Spleen (tissue), 11 donors: Measurements from ENCODE around the gene DBH. TPM values are rescaled to one million over a fixed set of nuclear protein-coding genes. Genes with fewer than 3 reads are reported as not detected.
A peak's percentile ranks its signal among the peaks of the same experiment; 100 is the strongest.

ENCODE experiments used
- DNase-seq: peaks from one replicate; pipeline ENCODE4 v3.0.0-alpha.2; 2020
- H3K27ac ChIP-seq, 8 donors: fragments of 200-600 bp; sonication (generic) in 7 of 8; 1 replicate in 4 of 8; 2 replicates in 4 of 8; pipeline versions ENCODE4 v1.5.0 to v1.8.0; 2016 to 2021; ENCODE audit warnings: inconsistent platforms in 4 of 8, mild to moderate bottlenecking in 4 of 8, moderate library complexity in 1 of 8
- H3K27me3 ChIP-seq, 7 donors: fragments of 200-600 bp; sonication (generic) in 6 of 7; replicated peaks in 1 of 7; 1 replicate in 4 of 7; 2 replicates in 3 of 7; pipeline versions ENCODE4 v1.5.0 to v1.8.0; 2016 to 2021; ENCODE audit warnings: inconsistent platforms in 3 of 7, mild to moderate bottlenecking in 1 of 7
- H3K36me3 ChIP-seq, 6 donors: fragments of 200-600 bp; sonication (generic) in 5 of 6; 1 replicate in 4 of 6; 2 replicates in 2 of 6; pipeline versions ENCODE4 v1.5.0 to v1.8.0; 2016 to 2021; ENCODE audit warnings: inconsistent platforms in 2 of 6
- H3K4me1 ChIP-seq, 6 donors: fragments of 200-600 bp; sonication (generic) in 5 of 6; 1 replicate in 3 of 6; 2 replicates in 3 of 6; pipeline versions ENCODE4 v1.5.0 to v1.8.0; 2016 to 2021; ENCODE audit warnings: inconsistent platforms in 3 of 6
- H3K4me3 ChIP-seq, 8 donors: fragments of 200-600 bp; sonication (generic) in 7 of 8; 1 replicate in 4 of 8; 2 replicates in 4 of 8; pipeline versions ENCODE4 v1.5.0 to v1.8.0; 2016 to 2021; ENCODE audit warnings: inconsistent platforms in 4 of 8, mild to moderate bottlenecking in 4 of 8, moderate library complexity in 2 of 8
- H3K9me3 ChIP-seq, 8 donors: fragments of 200-600 bp; sonication (generic) in 7 of 8; 1 replicate in 4 of 8; 2 replicates in 4 of 8; pipeline versions ENCODE4 v1.5.0 to v1.8.0; 2016 to 2021; ENCODE audit warnings: inconsistent platforms in 4 of 8
- POLR2A ChIP-seq, 3 donors: fragments of 450-650 bp; IDR thresholded peaks; one replicate each; pipeline ENCODE4 v1.5.1; 2017; ENCODE audit warnings: antibody characterized with exemption in 3 of 3, mild to moderate bottlenecking in 1 of 3
- POLR2AphosphoS5 ChIP-seq, 3 donors: sonication (generic); formaldehyde crosslinking; IDR thresholded peaks; one replicate each; pipeline ENCODE4 v1.5.1; 2017; ENCODE audit warnings: antibody characterized with exemption in 3 of 3
- WGBS, 5 donors: extraction: QIAGEN DNeasy Blood & Tissue Kit in 3 of 5; methylation state at CpG; one replicate each; pipeline versions ENCODE4 v1.1.5 to v1.1.7; 2013 to 2018; 5-methylcytosine and 5-hydroxymethylcytosine counted together
- intact Hi-C: fragments of 100-400 bp; cut with DNase I; formaldehyde crosslinking; loops from one replicate; pipeline ENCODE4 v1.15.0; 2023; ENCODE audit warnings: low total_unique reads
- polyA plus RNA-seq, 3 donors: library from polyadenylated mRNA; stranded (reverse); fragments of 200-250 nt; gene quantifications; one replicate each; pipeline ENCODE4 v1.2.1, GENCODE V29; 2013
- total RNA-seq, 7 donors: library from RNA; depleted of rRNA in 3 of 7; stranded (reverse); fragments of >200 nt in 3 of 7; fragmentation: NEBNext Ultra II Directional in 4 of 7; extraction: Animal tissue kit (Norgen Biotek cat#: 25700) in 4 of 7; gene quantifications; one replicate each; pipeline versions ENCODE4 v1.1.0 to v1.2.1, GENCODE V29; 2016 to 2021
- TF ChIP-seq, protein P1 (sequence below), 11 experiments: fragments of 200-600 bp in 7 of 11; fragments of 450-650 bp in 4 of 11; sonication (generic) in 4 of 11; IDR thresholded peaks in 8 of 11; conservative IDR thresholded peaks in 3 of 11; 1 replicate in 7 of 11; 2 replicates in 4 of 11; pipeline versions ENCODE4 v1.4.0 to v1.8.0; 2016 to 2021; ENCODE audit warnings: antibody characterized with exemption in 11 of 11, inconsistent platforms in 4 of 11, mild to moderate bottlenecking in 1 of 11
- donor health status: healthy with polysubstance abuse.
- donor health status: DM: no; HTN: no; CAD: no; lungs with moderate emphysema.
- donor health status: DM: no; HTN: no; CAD: no.
- donor health status: Bipolar disorder and iron deficiency.
- donor health status: healthy.
- donor health status: DM: no; HTN: no; CAD: no.
- donor health status: DM: yes; HTN: yes; CAD: no.

DBH gene
- total and polyA plus RNA-seq, 10 donors, result 0.03 to 1.2 (median 0.32) TPM; not detected in 2

DNA sequence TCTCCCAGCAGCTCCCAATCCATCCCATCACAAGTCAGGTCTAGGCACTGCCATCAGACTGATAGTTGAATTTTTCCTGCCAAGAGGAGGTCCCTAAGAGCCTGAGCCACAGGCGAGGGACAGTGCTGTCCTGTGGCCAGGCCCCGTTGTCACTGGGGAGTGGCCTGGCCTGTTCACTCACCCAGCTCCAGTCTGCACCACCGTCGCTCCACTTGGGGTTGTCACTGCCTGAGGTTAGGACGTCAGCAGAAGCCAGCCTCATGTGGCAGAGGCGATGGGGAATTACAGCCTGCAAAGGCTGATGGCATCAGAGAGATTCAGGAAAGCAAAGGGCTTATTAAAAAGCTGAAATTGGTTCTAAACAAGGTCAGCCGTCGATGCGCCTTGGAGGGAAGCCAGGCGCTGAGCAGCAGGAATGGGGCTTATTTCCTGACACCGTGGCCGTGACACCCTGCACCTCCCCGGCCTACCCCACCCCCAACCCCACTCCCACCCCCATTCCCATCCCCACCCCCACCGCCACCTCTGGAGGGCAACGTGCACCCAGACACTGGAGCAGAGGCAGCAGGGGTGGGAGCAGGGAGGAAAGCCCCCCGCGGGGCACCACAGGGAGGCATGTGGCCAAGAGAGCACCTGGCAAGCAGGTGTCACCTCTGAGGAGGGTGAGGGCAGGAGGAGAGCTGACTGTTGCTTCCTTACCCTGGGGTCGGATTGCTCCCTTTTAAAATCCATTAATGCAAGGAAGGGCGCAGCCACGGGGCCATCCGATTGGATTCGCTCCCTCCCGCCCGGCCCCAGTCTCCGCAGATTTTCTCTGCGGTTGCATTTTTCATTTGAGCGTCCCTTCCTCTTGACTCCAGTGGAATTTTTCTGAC is 3.1 kb upstream of the DBH start:
- DNase-seq, result no peak
- 48 to 69% (median 62%) methylated on average over 22 to 27 of the region's 27 CpGs for WGBS, 5 donors
- peaks cover 0 to 34% (median 10%) of the 10 kb centered on the region in 6 donors for H3K4me1 ChIP-seq
- no peaks in the 10 kb centered on the region for H3K36me3 ChIP-seq
- no peaks in the 10 kb centered on the region for H3K9me3 ChIP-seq
- H3K27me3 ChIP-seq, result peaks cover 0 to 64% (median 0%) of the 10 kb centered on the region in 7 donors
- no peak overlapping the region for H3K27ac ChIP-seq
- intact Hi-C loops, result no loop called here
- TF ChIP-seq POLR2A (IDR thresholded peaks at IDR 0.05) (no peak), POLR2AphosphoS5 (IDR thresholded peaks at IDR 0.05) (no peak)
- TF ChIP-seq, protein P1, sequence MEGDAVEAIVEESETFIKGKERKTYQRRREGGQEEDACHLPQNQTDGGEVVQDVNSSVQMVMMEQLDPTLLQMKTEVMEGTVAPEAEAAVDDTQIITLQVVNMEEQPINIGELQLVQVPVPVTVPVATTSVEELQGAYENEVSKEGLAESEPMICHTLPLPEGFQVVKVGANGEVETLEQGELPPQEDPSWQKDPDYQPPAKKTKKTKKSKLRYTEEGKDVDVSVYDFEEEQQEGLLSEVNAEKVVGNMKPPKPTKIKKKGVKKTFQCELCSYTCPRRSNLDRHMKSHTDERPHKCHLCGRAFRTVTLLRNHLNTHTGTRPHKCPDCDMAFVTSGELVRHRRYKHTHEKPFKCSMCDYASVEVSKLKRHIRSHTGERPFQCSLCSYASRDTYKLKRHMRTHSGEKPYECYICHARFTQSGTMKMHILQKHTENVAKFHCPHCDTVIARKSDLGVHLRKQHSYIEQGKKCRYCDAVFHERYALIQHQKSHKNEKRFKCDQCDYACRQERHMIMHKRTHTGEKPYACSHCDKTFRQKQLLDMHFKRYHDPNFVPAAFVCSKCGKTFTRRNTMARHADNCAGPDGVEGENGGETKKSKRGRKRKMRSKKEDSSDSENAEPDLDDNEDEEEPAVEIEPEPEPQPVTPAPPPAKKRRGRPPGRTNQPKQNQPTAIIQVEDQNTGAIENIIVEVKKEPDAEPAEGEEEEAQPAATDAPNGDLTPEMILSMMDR (IDR thresholded peaks at IDR 0.05 in 8 of 11, conservative IDR thresholded peaks at IDR 0.05 in 3 of 11), result no peak
- H3K4me3 ChIP-seq, result no peak overlapping the region

DNA sequence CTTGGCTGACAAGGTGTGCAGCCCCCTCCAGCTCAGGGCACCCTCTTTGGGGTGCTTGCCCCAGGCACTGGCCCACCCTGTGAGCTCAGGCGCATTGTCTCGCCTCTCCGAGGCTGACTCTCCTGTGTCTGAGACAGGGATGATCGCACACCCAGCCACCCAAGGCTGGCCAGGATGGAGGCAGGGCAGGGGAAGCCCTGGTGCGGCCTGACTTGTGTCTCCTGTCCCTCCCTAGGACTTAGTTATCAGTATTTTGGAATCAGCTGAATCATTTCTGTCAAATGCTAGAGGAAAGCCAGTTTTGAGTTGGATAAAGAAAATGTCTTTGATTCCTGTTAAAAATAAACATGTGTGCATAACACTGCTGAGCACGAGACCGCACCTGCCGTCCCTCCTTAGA is 2.5 kb upstream of the DBH start:
- WGBS, 5 donors, result 45 to 63% (median 55%) methylated on average over 8 of the region's 8 CpGs
- TF ChIP-seq, protein P1 (IDR thresholded peaks at IDR 0.05 in 8 of 11, conservative IDR thresholded peaks at IDR 0.05 in 3 of 11), result no peak
- TF ChIP-seq POLR2AphosphoS5 (IDR thresholded peaks at IDR 0.05), result no peak
- no peak for TF ChIP-seq POLR2A (IDR thresholded peaks at IDR 0.05)
- Histone ChIP-seq H3K27me3 (peaks cover 0 to 66% (median 0%) of the 10 kb centered on the region in 7 donors), H3K4me1 (peaks cover 0 to 34% (median 10%) of the 10 kb centered on the region in 6 donors), H3K4me3 (no peak overlapping the region), H3K36me3 (no peaks in the 10 kb centered on the region), H3K27ac (peak overlapping the region in 2 of 8 donors; percentile 29 to 54), H3K9me3 (no peaks in the 10 kb centered on the region)
- intact Hi-C loops, result no loop called here
- DNase-seq, result no peak

DNA sequence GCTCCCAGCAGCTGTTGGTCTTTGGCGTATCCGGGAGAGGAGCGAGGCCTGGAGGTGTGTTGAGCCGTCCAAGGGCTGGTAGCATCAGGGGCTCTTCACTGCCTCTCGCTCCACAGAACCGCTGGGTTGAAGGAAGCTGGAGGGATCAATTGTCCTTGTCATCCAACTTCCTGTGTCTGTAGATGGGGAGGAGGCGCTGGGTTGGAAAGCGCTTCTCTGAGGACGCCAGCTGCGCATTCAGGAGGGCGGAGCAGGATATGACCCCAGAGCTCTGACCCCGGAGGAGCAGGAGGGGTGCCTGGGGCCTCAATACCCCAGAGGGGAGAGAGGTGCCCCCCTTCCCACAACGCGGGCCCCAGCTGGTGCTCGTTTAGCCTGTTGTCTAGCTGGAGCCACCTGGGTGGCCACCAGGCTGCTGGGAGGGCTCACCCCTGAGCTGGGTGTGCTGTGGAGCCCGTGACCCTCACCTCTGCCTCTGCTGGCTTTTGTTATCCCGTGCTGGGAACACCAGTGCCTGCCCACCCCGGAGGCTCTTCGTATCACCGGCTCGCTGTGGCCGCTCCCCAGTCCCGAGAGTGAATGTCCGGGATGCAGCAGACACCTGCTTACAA is 2.0 kb upstream of the DBH start:
- no peak for DNase-seq
- intact Hi-C loops, result no loop called here
- no peaks in the 10 kb centered on the region for H3K36me3 ChIP-seq

More for the DNA sequence above, 2.0 kb upstream of the DBH start:
- peak overlapping the region in 4 of 8 donors; percentile 8 to 54 (median 26) for H3K27ac ChIP-seq
- peaks cover 0 to 34% (median 10%) of the 10 kb centered on the region in 6 donors for H3K4me1 ChIP-seq
- WGBS, 5 donors, result 37 to 58% (median 46%) methylated on average over 17 to 24 of the region's 24 CpGs
- H3K9me3 ChIP-seq, result no peaks in the 10 kb centered on the region
- H3K27me3 ChIP-seq, result peaks cover 0 to 66% (median 0%) of the 10 kb centered on the region in 7 donors
- TF ChIP-seq POLR2A (IDR thresholded peaks at IDR 0.05) (no peak), POLR2AphosphoS5 (IDR thresholded peaks at IDR 0.05) (no peak)
- TF ChIP-seq, protein P1 (IDR thresholded peaks at IDR 0.05 in 8 of 11, conservative IDR thresholded peaks at IDR 0.05 in 3 of 11), result no peak
- H3K4me3 ChIP-seq, result no peak overlapping the region
